Measurements from ENCODE around the gene TMEM131L.
"Not testable (repeated sequence)": the region's sequence is repeated elsewhere in the genome, so short reads cannot be mapped to it uniquely, and the experiment has no call there.

TMEM131L gene

GRCh38 chr4:153469031-153469430 lies 2.9 kb downstream of the TMEM131L start:
- peak overlapping the region; percentile 89 for H3K4me3 ChIP-seq (replicated peaks; ENCODE audit: low read depth, low read length)

GRCh38 chr4:153471071-153471697 lies 5.0 kb downstream of the TMEM131L start:
- peak overlapping the region; percentile 89 for H3K4me3 ChIP-seq (replicated peaks; ENCODE audit: low read depth, low read length)
- H3K36me3 ChIP-seq (ENCODE audit: control insufficient read depth, insufficient read depth, low read length), result peaks cover 11% of the 10 kb centered on the region
- not testable (repeated sequence) for DNase-seq (ENCODE audit: extremely low read depth, insufficient read length); H3K27me3 ChIP-seq (replicated peaks; ENCODE audit: control insufficient read depth, insufficient read depth, low read length)

More at GRCh38 chr4:153469031-153469430, 2.9 kb downstream of the TMEM131L start:
- Histone ChIP-seq H3K27me3 (replicated peaks; ENCODE audit: control insufficient read depth, insufficient read depth, low read length) (no peaks in the 10 kb centered on the region), H3K36me3 (ENCODE audit: control insufficient read depth, insufficient read depth, low read length) (peaks cover 4% of the 10 kb centered on the region)
- no peak for DNase-seq (ENCODE audit: extremely low read depth, insufficient read length)
- TF ChIP-seq CTCF (IDR thresholded peaks at IDR 0.05; ENCODE audit: insufficient read depth, low read length, poor library complexity, severe bottlenecking), result no peak

GRCh38 chr4:153471698-153472093 lies 5.5 kb downstream of the TMEM131L start:
- Histone ChIP-seq H3K36me3 (ENCODE audit: control insufficient read depth, insufficient read depth, low read length) (peaks cover 11% of the 10 kb centered on the region), H3K4me3 (replicated peaks; ENCODE audit: low read depth, low read length) (peak overlapping the region; percentile 89), H3K27me3 (replicated peaks; ENCODE audit: control insufficient read depth, insufficient read depth, low read length) (no peaks in the 10 kb centered on the region)
- TF ChIP-seq CTCF (IDR thresholded peaks at IDR 0.05; ENCODE audit: insufficient read depth, low read length, poor library complexity, severe bottlenecking), result no peak
- peak; percentile 65 for DNase-seq (ENCODE audit: extremely low read depth, insufficient read length)

GRCh38 chr4:153472122-153473037 lies 6.2 kb downstream of the TMEM131L start:
- DNase-seq (ENCODE audit: extremely low read depth, insufficient read length), result peak; percentile 59
- Histone ChIP-seq H3K36me3 (ENCODE audit: control insufficient read depth, insufficient read depth, low read length) (peaks cover 11% of the 10 kb centered on the region), H3K27me3 (replicated peaks; ENCODE audit: control insufficient read depth, insufficient read depth, low read length) (no peaks in the 10 kb centered on the region), H3K4me3 (replicated peaks; ENCODE audit: low read depth, low read length) (peak overlapping the region; percentile 25)
- TF ChIP-seq CTCF (IDR thresholded peaks at IDR 0.05; ENCODE audit: insufficient read depth, low read length, poor library complexity, severe bottlenecking), result no peak

- DNase-seq (ENCODE audit: extremely low read depth, insufficient read length), result no peak
- peaks cover 11% of the 10 kb centered on the region for H3K36me3 ChIP-seq (ENCODE audit: control insufficient read depth, insufficient read depth, low read length)
- no peaks in the 10 kb centered on the region for H3K27me3 ChIP-seq (replicated peaks; ENCODE audit: control insufficient read depth, insufficient read depth, low read length)
- TF ChIP-seq CTCF (IDR thresholded peaks at IDR 0.05; ENCODE audit: insufficient read depth, low read length, poor library complexity, severe bottlenecking), result no peak
- no peak overlapping the region for H3K4me3 ChIP-seq (replicated peaks; ENCODE audit: low read depth, low read length)
These were observed 8.1 kb downstream of the TMEM131L start for GRCh38 chr4:153474251-153474650.
